T-helper 17 cell (primary cell): ENCODE data around the gene FBXO40. TPM values are rescaled to one million over a fixed set of nuclear protein-coding genes. Genes with fewer than 3 reads are reported as not detected.
"Not testable (repeated sequence)": the region's sequence is repeated elsewhere in the genome, so short reads cannot be mapped to it uniquely, and the experiment has no call there.

Source experiments
- ATAC-seq: fragments of 150-1000 bp; cut with Tn5 transposase; 2 replicates; pipeline ENCODE4 v1.10.0; 2021; ENCODE audit warnings: mild to moderate bottlenecking, moderate library complexity
- DNase-seq, 3 donors: peaks; one replicate each; pipeline versions ENCODE4 v3.0.0 to v3.0.0-alpha.2; 2020 to 2021
- H3K9me3 ChIP-seq: one replicate; pipeline ENCODE4 v1.7.0; 2013; ENCODE audit warnings: low read length, mild to moderate bottlenecking; ENCODE audit not compliant: control insufficient read depth, poor library complexity, severe bottlenecking
- H3K27ac Mint-ChIP-seq: one replicate; pipeline ENCODE4 v1.8.0; 2022; ENCODE audit warnings: mild to moderate bottlenecking, moderate library complexity, mixed read lengths
- H3K27me3 Mint-ChIP-seq: one replicate; pipeline ENCODE4 v1.8.0; 2022; ENCODE audit warnings: mixed read lengths
- H3K36me3 Mint-ChIP-seq: one replicate; pipeline ENCODE4 v1.8.0; 2022; ENCODE audit warnings: low read depth, mixed read lengths
- H3K4me1 Mint-ChIP-seq: one replicate; pipeline ENCODE4 v1.8.0; 2022; ENCODE audit warnings: mild to moderate bottlenecking, mixed read lengths
- H3K4me3 Mint-ChIP-seq: one replicate; pipeline ENCODE4 v1.8.0; 2022; ENCODE audit warnings: mild to moderate bottlenecking, moderate library complexity, mixed read lengths
- total RNA-seq, 4 donors: library from RNA in 2 of 4; stranded (reverse) in 2 of 4; gene quantifications; one replicate each; pipeline ENCODE4 v1.2.3 and lab custom pipeline; 2022 to 2026

The FBXO40 gene
- total RNA-seq, 2 donors from 2014 or later: 0.39 TPM; not detected in 1

DNA sequence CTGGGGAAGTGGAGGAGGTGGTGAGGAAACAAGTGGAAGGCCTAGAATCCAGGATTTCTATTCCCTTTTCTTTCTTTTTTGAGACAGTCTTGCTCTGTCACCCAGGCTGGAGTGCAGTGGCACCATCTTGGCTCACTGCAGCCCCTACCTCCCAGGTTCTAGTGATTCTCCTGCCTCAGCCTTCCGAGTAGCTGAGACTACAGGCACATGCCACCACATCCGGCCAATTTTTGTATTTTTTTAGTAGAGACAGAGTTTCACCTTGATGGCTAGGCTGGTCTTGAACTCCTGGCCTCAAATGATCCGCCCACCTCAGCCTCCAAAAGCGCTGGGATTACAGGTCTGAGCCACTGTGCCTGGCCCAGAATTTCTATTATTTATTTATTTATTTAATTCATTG is 627 bp downstream of the FBXO40 start:
- H3K27ac Mint-ChIP-seq, H3K4me3 Mint-ChIP-seq, H3K9me3 ChIP-seq, DNase-seq, ATAC-seq, H3K4me1 Mint-ChIP-seq, H3K36me3 Mint-ChIP-seq: not testable (repeated sequence)
- H3K27me3 Mint-ChIP-seq: peaks cover 11% of the 10 kb centered on the region

DNA sequence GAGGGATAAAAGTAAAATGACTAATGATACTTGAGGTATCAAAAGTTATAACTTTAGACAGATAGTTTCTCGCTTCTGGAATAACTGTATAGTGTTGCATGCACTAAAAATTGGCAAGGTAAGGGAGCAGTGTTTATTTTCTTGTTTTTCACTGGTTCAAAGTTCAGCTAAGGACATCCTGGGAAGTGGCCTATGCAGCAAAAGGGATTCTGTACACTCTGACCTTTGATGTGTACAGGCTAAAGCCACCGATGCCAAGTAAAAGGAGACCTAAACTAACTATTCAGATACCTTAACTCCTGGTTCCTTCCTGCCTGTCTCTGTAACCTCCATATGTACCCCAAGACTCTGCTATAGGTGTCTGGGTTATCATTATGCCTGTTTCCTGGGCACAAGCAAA is 1.7 kb downstream of the FBXO40 start:
- Mint-ChIP-seq H3K27ac (no peak overlapping the region), H3K36me3 (no peaks in the 10 kb centered on the region), H3K4me3 (no peak overlapping the region), H3K4me1 (peaks cover 2% of the 10 kb centered on the region), H3K27me3 (peaks cover 11% of the 10 kb centered on the region)
- H3K9me3 ChIP-seq: no peaks in the 10 kb centered on the region
- ATAC-seq: no peak
- DNase-seq: no peak

DNA sequence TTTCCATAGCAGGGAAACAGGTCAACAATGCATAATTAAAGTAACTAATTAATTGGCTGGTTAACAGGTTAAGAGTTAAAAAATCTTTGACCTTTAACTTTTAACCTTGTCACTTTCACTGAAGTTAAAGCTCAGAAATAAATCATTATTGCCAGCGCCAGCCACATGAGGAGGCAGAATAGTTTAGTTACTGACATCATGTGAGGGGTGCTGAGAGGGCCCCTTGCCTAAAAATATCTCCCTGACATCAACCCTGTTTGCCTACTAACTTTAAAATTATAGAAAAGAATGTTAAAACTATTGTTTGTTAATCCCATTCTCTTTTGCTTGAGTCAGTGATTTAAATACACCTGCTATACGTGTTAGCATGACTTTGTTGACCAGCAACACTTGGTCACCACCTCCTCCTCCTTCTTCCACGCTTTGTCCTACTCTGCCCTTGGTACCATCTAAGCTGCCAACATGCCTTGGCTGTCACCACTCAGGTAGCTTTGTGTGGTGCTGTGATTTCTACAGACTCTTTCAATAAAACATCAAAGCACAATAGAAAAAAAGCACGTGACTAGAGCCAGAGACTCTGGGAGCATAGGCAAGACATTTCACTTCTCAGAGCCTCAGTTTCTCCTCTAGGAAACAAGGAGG is 2.7 kb downstream of the FBXO40 start:
- H3K4me3 Mint-ChIP-seq: no peak overlapping the region
- H3K27me3 Mint-ChIP-seq: peaks cover 5% of the 10 kb centered on the region
- no peak for ATAC-seq
- no peak for DNase-seq
- H3K9me3 ChIP-seq: no peaks in the 10 kb centered on the region
- H3K27ac Mint-ChIP-seq: no peak overlapping the region
- no peaks in the 10 kb centered on the region for H3K4me1 Mint-ChIP-seq
- no peaks in the 10 kb centered on the region for H3K36me3 Mint-ChIP-seq

DNA sequence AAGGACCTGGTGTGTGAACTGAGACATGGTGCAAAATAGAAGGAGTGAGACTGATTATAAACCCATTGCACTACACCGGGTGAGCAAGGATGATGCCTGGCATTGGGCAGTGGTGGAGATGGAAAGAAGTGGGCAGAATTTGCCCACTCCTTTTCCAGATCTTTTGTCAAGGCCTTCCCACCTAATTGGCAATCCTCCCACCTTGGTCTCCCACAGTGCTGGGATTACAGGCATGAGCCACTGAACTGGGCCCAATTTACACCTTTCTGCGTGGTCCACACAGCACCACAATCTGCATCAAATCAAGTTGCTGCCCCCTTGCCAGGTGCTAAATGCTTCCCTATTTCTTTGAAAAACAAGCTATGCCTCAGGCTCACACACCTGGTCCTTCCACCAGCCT is 5.4 kb downstream of the FBXO40 start:
- no peaks in the 10 kb centered on the region for H3K4me1 Mint-ChIP-seq
- no peaks in the 10 kb centered on the region for H3K27me3 Mint-ChIP-seq
- H3K9me3 ChIP-seq: no peaks in the 10 kb centered on the region
- H3K27ac Mint-ChIP-seq: no peak overlapping the region
- ATAC-seq (no peak), DNase-seq (no peak)
- H3K4me3 Mint-ChIP-seq: no peak overlapping the region
- H3K36me3 Mint-ChIP-seq: no peaks in the 10 kb centered on the region

DNA sequence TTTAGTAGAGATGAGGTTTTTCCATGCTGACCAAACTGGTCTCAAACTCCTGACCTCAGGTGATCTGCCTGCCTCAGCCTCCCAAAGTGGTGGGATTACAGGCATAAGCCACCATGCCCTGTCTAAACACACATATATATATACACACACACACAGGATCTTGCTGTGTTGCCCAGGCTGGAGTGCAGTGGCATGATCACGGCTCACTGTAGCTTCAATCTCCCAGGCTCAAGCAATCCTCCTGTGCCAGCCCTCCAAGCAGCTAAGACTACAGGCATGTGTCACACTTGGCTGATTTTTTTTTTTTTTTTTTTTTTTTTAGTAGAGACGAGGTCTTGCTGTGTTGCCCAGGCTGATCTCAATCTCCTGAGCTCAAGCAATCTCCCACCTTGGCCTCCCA is 6.7 kb downstream of the FBXO40 start:
- not testable (repeated sequence) for DNase-seq, ATAC-seq, H3K36me3 Mint-ChIP-seq, H3K27ac Mint-ChIP-seq, H3K4me3 Mint-ChIP-seq, H3K9me3 ChIP-seq, H3K4me1 Mint-ChIP-seq, H3K27me3 Mint-ChIP-seq

DNA sequence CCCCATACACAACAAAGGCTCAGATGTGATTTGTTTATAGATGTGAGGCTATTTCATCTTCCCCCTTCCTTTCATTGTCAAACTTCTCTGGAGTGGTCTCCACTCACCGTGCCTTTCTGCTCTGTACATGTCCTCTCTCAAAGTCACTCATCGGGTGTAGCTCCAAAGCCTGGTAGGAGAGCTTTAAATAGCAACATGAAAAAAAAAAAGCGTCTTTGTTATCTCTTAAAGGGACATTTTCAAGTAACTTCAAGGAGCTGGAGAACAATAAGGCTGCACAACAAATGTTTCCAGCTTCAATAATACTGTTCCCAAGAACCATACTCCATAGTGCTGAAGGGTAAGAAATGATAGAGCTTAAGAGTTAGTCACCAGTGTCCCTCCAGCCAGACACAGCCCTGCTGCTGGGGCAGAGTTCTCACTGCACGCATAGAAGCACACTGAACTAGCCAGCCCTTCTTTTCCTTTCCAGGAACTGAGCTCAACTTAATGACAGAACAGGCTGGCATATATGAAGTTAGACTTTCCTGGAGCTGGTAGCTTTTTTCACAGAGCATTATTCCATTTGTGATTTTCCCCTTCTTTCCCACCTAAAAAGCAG is 8.1 kb downstream of the FBXO40 start:
- Mint-ChIP-seq H3K4me3 (no peak overlapping the region), H3K4me1 (no peaks in the 10 kb centered on the region), H3K36me3 (no peaks in the 10 kb centered on the region), H3K27me3 (no peaks in the 10 kb centered on the region), H3K27ac (no peak overlapping the region)
- no peaks in the 10 kb centered on the region for H3K9me3 ChIP-seq
- DNase-seq: no peak
- ATAC-seq: no peak

DNA sequence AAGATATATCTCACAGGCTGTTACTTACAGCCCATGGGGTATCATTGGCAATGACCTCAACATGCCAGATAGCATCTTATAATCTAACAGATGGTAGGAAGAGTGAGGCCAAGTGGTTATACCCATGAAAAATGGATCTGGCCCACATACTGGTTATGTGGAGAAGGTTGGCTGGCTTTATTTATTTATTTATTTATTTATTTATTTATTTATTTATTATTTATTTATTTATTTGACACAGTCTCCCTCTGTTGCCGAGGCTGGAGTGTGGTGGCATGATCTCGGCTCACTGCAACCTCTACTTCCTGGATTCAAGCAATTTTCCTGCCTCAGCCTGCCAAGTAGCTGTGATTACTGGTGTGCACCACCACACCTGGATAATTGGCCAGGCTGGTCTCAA is 11.6 kb downstream of the FBXO40 start:
- no peak for ATAC-seq

DNA sequence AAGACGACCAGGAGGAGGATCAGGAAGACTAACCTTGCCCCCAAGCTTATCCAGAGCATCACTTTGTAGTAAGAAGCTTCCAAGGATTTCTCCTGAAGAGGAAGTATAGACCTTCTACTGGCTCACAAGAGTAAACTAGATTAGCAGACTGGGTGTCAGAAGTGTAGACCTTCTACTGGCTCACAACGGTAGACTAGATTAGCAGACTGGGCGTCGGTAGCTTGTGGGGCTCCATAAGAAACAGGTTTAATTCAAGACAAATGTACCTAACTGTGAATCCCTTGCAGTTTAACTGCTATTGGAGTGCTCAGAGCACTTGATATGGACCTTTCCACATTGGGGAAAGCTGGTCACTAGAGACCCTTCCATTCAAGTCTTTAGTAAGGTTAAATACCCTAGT is 12.9 kb downstream of the FBXO40 start:
- H3K36me3 Mint-ChIP-seq: no peaks in the 10 kb centered on the region
- no peak overlapping the region for H3K27ac Mint-ChIP-seq
- no peak for ATAC-seq
- no peaks in the 10 kb centered on the region for H3K9me3 ChIP-seq
- H3K4me1 Mint-ChIP-seq: peaks cover 2% of the 10 kb centered on the region
- H3K27me3 Mint-ChIP-seq: peaks cover 7% of the 10 kb centered on the region
- H3K4me3 Mint-ChIP-seq: no peak overlapping the region
- no peak for DNase-seq

More for the DNA sequence above, 11.6 kb downstream of the FBXO40 start:
- DNase-seq: no peak
- no peaks in the 10 kb centered on the region for H3K9me3 ChIP-seq
- H3K4me3 Mint-ChIP-seq: no peak overlapping the region
- no peaks in the 10 kb centered on the region for H3K36me3 Mint-ChIP-seq
- H3K4me1 Mint-ChIP-seq: no peaks in the 10 kb centered on the region
- no peak overlapping the region for H3K27ac Mint-ChIP-seq
- H3K27me3 Mint-ChIP-seq: no peaks in the 10 kb centered on the region

DNA sequence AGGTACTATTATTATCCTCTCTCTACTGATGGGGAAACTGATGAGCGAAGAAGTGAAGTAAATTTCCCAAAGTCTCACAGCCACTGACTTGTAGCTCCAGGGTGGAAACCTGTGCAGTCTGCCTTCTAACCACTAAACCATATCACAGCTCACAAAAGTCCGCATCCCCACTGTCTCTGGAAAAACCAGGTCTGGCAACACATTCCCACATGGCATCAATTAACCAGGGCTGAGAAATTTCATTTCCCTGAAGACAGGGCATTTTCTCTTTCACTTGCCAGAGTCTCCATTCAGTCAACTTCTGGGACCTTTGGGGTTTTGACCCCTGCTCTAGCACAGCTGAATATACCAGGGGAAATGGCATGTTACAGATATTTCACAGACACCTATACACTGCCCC is 26.5 kb downstream of the FBXO40 start:
- DNase-seq (no peak), ATAC-seq (no peak)
- Mint-ChIP-seq H3K4me3 (no peak overlapping the region), H3K36me3 (no peaks in the 10 kb centered on the region), H3K27me3 (peaks cover 5% of the 10 kb centered on the region), H3K27ac (no peak overlapping the region), H3K4me1 (peaks cover 5% of the 10 kb centered on the region)
- no peaks in the 10 kb centered on the region for H3K9me3 ChIP-seq

DNA sequence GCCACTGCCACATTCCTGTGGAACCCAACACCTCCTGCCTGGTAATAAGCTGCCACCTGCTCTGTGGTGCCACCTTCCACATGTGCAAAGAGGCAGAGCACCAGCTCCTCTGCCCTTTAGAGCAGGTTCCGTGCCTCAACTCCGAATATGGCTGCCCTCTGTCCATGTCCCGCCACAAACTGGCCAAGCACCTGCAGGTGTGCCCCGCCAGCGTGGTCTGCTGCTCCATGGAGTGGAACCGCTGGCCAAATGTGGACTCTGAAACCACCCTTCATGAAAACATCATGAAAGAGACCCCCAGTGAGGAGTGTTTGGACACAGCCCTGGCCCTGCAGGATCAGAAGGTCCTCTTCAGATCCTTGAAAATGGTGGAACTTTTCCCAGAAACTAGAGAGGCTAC is 28.3 kb downstream of the FBXO40 start:
- Mint-ChIP-seq H3K36me3 (no peaks in the 10 kb centered on the region), H3K27ac (no peak overlapping the region), H3K27me3 (peaks cover 4% of the 10 kb centered on the region), H3K4me1 (peaks cover 6% of the 10 kb centered on the region), H3K4me3 (no peak overlapping the region)
- DNase-seq: no peak
- no peak for ATAC-seq
- no peaks in the 10 kb centered on the region for H3K9me3 ChIP-seq

DNA sequence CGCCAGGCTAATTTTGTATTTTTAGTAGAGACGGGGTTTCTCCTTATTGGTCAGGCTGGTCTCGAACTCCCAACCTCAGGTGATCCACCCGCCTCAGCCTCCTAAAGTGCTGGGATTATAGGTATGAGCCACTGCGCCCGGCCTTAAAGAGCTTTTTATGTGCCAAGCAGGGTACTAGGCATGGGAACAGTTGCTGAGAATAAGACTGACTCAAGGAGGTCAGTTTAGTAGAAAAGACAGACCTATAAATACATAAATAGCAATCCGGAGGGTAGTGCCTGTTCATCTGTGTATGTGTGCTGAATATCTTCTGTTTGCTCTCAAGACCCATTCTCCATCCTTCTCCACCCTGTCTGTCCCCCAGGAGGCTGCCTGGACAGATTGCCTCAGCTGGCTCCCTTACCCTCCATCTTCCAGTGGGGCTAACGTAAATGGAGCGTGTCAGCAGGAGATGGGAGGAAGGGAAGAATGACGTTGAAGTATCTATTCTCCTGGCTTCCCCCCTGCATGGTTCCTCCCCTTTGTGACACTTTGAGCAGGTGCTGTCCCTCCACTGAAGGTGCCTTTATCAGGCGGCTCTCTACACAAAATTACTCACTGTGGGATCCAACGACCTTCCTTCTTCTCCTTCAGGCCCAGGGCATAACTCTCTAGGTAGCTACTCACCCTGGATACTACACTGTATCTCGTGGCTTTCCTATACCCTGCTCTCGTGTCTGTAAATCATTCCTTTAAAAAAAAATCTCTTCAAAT is 31.1 kb downstream of the FBXO40 start:
- Mint-ChIP-seq H3K27ac (no peak overlapping the region), H3K36me3 (no peaks in the 10 kb centered on the region)
- no peak for ATAC-seq

DNA sequence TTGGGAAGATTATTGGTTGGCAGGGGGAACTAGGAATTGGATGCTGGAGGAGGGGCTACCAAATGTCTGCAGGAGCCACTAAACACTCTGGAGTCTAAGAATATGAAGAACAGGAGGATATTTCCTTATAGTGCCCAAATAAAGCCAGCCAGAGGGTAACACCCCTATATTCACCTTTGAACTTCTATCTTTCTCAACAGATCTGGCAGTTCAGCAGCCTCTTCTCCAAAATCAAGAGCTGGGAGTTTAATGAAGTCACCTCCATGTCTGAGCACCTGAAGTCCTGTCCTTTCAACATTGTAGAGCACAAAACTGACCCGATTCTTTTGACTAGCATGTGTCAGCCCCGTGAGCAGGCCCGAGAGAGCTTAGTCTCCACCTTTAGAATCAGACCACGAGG is 33.3 kb downstream of the FBXO40 start:
- no peaks in the 10 kb centered on the region for H3K27me3 Mint-ChIP-seq
- ATAC-seq (no peak), DNase-seq (no peak)
- no peak overlapping the region for H3K27ac Mint-ChIP-seq
- peaks cover 4% of the 10 kb centered on the region for H3K36me3 Mint-ChIP-seq
- H3K4me3 Mint-ChIP-seq: no peak overlapping the region
- no peaks in the 10 kb centered on the region for H3K9me3 ChIP-seq
- peaks cover 2% of the 10 kb centered on the region for H3K4me1 Mint-ChIP-seq

More for the DNA sequence above, 31.1 kb downstream of the FBXO40 start:
- H3K27me3 Mint-ChIP-seq: no peaks in the 10 kb centered on the region
- peaks cover 2% of the 10 kb centered on the region for H3K4me1 Mint-ChIP-seq
- H3K4me3 Mint-ChIP-seq: no peak overlapping the region
- no peak for DNase-seq
- no peaks in the 10 kb centered on the region for H3K9me3 ChIP-seq

DNA sequence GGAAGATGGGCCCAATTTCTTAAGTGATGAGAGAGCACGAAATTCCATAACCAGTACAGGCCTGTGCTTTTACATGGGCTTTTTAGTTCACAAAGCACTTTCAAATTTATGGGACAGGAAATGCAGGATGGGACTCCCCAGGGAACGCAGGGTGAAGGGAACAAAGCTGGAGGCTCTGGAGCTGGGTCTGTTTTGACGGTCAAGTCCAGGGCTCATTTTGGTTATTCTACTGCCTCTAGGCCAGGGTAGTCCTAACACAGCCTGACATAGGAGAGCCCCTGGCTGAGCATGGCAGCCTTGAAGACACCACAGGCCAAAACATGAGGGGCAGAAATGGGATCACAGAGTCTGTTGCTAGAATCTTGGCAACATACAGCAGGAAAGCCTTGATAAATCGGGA is 34.0 kb downstream of the FBXO40 start:
- Mint-ChIP-seq H3K4me1 (peaks cover 6% of the 10 kb centered on the region), H3K27ac (no peak overlapping the region), H3K36me3 (peaks cover 11% of the 10 kb centered on the region), H3K4me3 (no peak overlapping the region), H3K27me3 (no peaks in the 10 kb centered on the region)
- DNase-seq: no peak
- H3K9me3 ChIP-seq: no peaks in the 10 kb centered on the region
- no peak for ATAC-seq

DNA sequence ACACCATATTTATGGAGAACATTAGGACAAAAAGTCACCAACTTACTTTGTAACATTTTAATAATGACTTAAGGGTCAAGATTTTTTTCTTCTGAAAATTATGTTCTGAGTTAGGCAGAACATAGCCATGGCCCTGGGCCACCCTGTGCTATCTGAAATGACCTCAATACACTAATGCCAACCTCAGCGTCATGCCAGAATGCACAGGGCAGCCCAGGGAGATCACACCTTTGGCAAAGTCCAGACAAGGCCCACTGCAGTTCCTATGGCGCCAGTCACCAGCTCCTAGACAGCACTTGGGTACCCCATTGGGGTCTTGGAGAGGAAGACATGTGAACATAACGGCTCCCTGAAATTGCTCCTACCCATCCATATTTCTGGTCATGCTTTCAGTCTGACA is 34.4 kb downstream of the FBXO40 start:
- no peak overlapping the region for H3K4me3 Mint-ChIP-seq
- no peak overlapping the region for H3K27ac Mint-ChIP-seq

More for the DNA sequence above, 34.4 kb downstream of the FBXO40 start:
- peaks cover 12% of the 10 kb centered on the region for H3K36me3 Mint-ChIP-seq
- peaks cover 7% of the 10 kb centered on the region for H3K4me1 Mint-ChIP-seq
- H3K27me3 Mint-ChIP-seq: no peaks in the 10 kb centered on the region
- DNase-seq (no peak), ATAC-seq (no peak)
- H3K9me3 ChIP-seq: no peaks in the 10 kb centered on the region
